Parathyroid adenoma (tissue), 2 donors: Measurements from ENCODE around the gene ZNF700.
"Not testable (repeated sequence)": the region's sequence is repeated elsewhere in the genome, so short reads cannot be mapped to it uniquely, and the experiment has no call there.

Source experiments
- H2AFZ ChIP-seq: fragments of 300-600 bp; sonication (generic); one replicate; pipeline ENCODE4 v1.7.0; 2017; ENCODE audit warnings: antibody characterized with exemption, mild to moderate bottlenecking
- H3K27ac ChIP-seq: fragments of 300-600 bp; sonication (generic); one replicate; pipeline ENCODE4 v1.7.0; 2017
- H3K27me3 ChIP-seq: fragments of 300-600 bp; sonication (generic); one replicate; pipeline ENCODE4 v1.7.0; 2017; ENCODE audit warnings: low read length; ENCODE audit not compliant: control insufficient read depth, insufficient read depth
- H3K36me3 ChIP-seq: fragments of 300-600 bp; sonication (generic); one replicate; pipeline ENCODE4 v1.7.0; 2017; ENCODE audit warnings: low read length; ENCODE audit not compliant: control insufficient read depth, insufficient read depth
- H3K4me1 ChIP-seq: fragments of 300-600 bp; sonication (generic); one replicate; pipeline ENCODE4 v1.7.0; 2017; ENCODE audit warnings: control low read depth
- H3K4me2 ChIP-seq: fragments of 300-600 bp; sonication (generic); one replicate; pipeline ENCODE4 v1.7.0; 2017; ENCODE audit warnings: low read length
- H3K4me3 ChIP-seq: fragments of 300-600 bp; sonication (generic); one replicate; pipeline ENCODE4 v1.7.0; 2017; ENCODE audit warnings: low read depth, low read length
- H3K79me2 ChIP-seq: fragments of 300-600 bp; sonication (generic); one replicate; pipeline ENCODE4 v1.7.0; 2017; ENCODE audit warnings: control low read depth
- H3K9ac ChIP-seq: fragments of 300-600 bp; sonication (generic); one replicate; pipeline ENCODE4 v1.7.0; 2017; ENCODE audit warnings: mild to moderate bottlenecking
- H3K9me3 ChIP-seq: fragments of 300-600 bp; sonication (generic); one replicate; pipeline ENCODE4 v1.7.0; 2017; ENCODE audit warnings: low read length; ENCODE audit not compliant: control insufficient read depth
- TF ChIP-seq, protein P1 (sequence below): fragments of 300-600 bp; sonication (generic); IDR thresholded peaks from one replicate; pipeline ENCODE4 v1.7.0; 2017; ENCODE audit warnings: antibody characterized with exemption, mild to moderate bottlenecking
- donor health status: primary hyperparathyroidism.

Gene ZNF700

DNA sequence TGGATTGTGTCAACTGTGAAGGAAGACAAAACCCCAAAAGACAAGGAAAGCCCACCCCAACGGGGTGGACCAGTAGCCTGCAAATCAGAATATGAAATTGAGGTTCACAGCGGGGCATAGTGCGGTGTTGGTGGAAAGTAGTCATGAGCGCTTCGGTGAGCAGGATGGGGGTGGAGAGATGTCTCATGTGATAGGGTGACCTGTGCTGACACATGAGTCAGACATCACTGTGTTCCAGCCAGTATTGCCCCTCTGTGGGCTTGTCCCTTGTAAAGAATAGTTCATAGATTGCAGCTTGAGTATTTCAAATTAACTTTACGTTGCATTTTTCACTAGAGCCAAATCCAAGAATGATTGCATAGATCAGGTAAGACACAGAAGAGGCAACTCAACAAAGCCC lies 30.1 kb upstream of the ZNF700 start:
- Histone ChIP-seq H3K9ac (no peak overlapping the region), H2AFZ (peak overlapping the region; percentile 34), H3K79me2 (peaks cover 22% of the 10 kb centered on the region), H3K4me3 (peak overlapping the region; percentile 44), H3K27ac (peak overlapping the region; percentile 98), H3K4me2 (peak overlapping the region; percentile 60), H3K4me1 (peaks cover 43% of the 10 kb centered on the region), H3K36me3 (no peaks in the 10 kb centered on the region), H3K9me3 (no peaks in the 10 kb centered on the region), H3K27me3 (no peaks in the 10 kb centered on the region)
- TF ChIP-seq, protein P1, sequence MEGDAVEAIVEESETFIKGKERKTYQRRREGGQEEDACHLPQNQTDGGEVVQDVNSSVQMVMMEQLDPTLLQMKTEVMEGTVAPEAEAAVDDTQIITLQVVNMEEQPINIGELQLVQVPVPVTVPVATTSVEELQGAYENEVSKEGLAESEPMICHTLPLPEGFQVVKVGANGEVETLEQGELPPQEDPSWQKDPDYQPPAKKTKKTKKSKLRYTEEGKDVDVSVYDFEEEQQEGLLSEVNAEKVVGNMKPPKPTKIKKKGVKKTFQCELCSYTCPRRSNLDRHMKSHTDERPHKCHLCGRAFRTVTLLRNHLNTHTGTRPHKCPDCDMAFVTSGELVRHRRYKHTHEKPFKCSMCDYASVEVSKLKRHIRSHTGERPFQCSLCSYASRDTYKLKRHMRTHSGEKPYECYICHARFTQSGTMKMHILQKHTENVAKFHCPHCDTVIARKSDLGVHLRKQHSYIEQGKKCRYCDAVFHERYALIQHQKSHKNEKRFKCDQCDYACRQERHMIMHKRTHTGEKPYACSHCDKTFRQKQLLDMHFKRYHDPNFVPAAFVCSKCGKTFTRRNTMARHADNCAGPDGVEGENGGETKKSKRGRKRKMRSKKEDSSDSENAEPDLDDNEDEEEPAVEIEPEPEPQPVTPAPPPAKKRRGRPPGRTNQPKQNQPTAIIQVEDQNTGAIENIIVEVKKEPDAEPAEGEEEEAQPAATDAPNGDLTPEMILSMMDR, result no peak

DNA sequence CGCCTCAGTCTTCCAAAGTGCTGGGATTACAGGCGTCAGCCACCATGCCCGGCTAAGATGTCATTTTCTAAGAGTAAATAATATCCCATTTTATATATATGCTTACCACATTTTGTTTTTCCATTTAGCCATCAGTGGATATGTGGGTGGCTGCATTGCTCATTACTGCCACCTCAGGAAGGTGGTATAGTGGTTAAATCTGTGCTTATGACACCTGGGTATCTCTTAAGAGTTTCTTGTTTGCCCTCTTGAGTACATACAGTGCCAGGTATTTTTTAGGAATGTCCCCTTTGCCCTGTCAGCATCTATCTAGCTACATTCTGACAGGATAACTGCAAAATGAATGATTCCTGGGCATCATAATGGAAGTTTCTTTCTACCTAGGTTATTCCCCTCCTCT lies 22.7 kb upstream of the ZNF700 start:
- peaks cover 18% of the 10 kb centered on the region for H3K9me3 ChIP-seq
- no peak overlapping the region for H3K27ac ChIP-seq
- no peaks in the 10 kb centered on the region for H3K27me3 ChIP-seq
- peaks cover 17% of the 10 kb centered on the region for H3K36me3 ChIP-seq
- no peak overlapping the region for H2AFZ ChIP-seq
- H3K9ac ChIP-seq, result no peak overlapping the region
- TF ChIP-seq, protein P1, result no peak
- H3K4me1 ChIP-seq, result peaks cover 7% of the 10 kb centered on the region
- H3K4me2 ChIP-seq, result no peak overlapping the region
- peaks cover 40% of the 10 kb centered on the region for H3K79me2 ChIP-seq
- no peak overlapping the region for H3K4me3 ChIP-seq

DNA sequence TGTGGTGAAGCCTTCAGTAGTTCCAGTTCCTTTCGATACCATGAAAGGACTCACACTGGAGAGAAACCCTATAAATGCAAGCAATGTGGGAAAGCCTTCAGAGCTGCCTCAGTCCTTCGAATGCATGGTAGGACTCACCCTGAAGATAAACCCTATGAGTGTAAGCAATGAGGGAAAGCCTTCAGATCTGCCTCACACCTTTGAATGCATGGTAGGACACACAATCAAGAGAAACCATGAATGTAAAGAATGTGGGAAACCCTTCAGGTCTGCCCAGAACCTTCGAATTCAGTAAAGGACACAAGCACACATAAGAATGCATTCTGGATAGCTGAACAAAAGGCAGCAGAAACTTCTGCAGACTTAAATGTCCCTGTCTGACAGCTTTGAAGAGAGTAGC lies 19.0 kb upstream of the ZNF700 start:
- TF ChIP-seq, protein P1, result no peak
- Histone ChIP-seq H3K4me2 (no peak overlapping the region), H3K4me3 (no peak overlapping the region), H2AFZ (no peak overlapping the region), H3K36me3 (peaks cover 17% of the 10 kb centered on the region), H3K27me3 (no peaks in the 10 kb centered on the region), H3K4me1 (peaks cover 7% of the 10 kb centered on the region), H3K27ac (no peak overlapping the region), H3K9ac (no peak overlapping the region), H3K79me2 (peaks cover 24% of the 10 kb centered on the region), H3K9me3 (peaks cover 18% of the 10 kb centered on the region)

DNA sequence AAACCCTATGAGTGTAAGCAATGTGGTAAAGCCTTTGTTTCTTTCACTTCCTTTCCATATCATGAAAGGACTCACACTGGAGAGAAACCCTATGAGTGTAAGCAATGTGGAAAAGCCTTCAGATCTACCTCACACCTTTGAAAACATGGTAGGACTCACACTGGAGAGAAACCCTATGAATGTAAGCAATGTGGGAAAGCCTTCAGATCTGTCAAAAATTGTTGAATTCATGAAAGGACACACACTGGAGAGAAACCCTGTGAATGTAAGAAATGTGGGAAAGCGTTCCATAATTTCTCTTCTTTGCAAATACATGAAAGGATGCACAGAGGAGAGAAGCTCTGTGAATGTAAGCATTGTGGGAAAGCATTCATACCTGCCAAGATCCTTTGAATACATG lies 13.0 kb upstream of the ZNF700 start:
- H3K36me3 ChIP-seq, H3K79me2 ChIP-seq, H2AFZ ChIP-seq, H3K4me2 ChIP-seq, H3K4me3 ChIP-seq, H3K27ac ChIP-seq, H3K27me3 ChIP-seq, H3K9ac ChIP-seq, H3K4me1 ChIP-seq, H3K9me3 ChIP-seq: not testable (repeated sequence)

DNA sequence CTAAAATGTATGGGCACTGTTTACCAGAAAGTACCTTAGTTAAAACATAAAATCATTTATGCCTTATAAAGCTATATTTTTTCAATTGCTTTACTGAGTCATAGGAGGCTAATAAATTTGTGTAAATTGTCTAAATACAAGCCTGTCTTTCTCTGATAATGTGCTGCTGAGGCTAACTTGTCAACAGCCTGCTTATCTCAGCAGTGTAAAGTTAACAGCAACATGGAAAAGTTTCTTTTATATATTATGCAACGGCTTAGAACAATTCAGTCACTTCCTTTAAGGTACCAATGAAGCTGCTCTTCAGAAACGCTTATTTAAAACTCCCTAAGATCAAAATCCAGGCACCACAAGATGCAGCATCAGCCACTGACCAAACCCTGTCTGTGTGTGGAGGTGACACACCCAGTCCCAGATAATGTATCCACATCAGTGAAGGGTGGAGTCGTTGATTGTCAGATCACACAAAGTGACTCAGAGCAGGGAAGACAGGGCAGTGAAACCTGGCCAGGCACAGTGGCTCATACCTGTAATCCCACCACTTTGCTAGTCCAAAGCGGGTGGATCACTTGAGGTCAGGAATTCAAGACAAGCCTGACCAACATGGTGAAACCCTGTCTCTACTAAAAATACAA lies 10.4 kb upstream of the ZNF700 start:
- H3K79me2 ChIP-seq, H3K4me2 ChIP-seq, H3K27me3 ChIP-seq, H3K36me3 ChIP-seq, H3K27ac ChIP-seq, H3K4me3 ChIP-seq, H3K4me1 ChIP-seq, H2AFZ ChIP-seq, H3K9ac ChIP-seq, H3K9me3 ChIP-seq: not testable (repeated sequence)
